ENCODE results near the gene CXXC4.

GRCh38 chr4:104420766-104421165 is 73.9 kb downstream of the CXXC4 start:
- TF ChIP-seq CTCF (IDR thresholded peaks at IDR 0.05 in 2 of 3, conservative IDR thresholded peaks at IDR 0.05 in 1 of 3; ENCODE audit: borderline replicate concordance in 1 of 3, insufficient read depth in 1 of 3, low read depth in 2 of 3, low read length in 2 of 3) (no peak), POLR2A (IDR thresholded peaks at IDR 0.05; ENCODE audit: borderline replicate concordance, extremely low read depth, insufficient read depth, insufficient read length) (no peak), YY1 (IDR thresholded peaks at IDR 0.05; ENCODE audit: extremely low read depth, insufficient replicate concordance, low read depth, low read length) (no peak), POLR2AphosphoS5 (IDR thresholded peaks at IDR 0.05; ENCODE audit: low read depth, low read length) (no peak), MAX (IDR thresholded peaks at IDR 0.05) (no peak), CBX3 (IDR thresholded peaks at IDR 0.05; ENCODE audit: low read depth) (no peak), SP1 (IDR thresholded peaks at IDR 0.05; ENCODE audit: low read depth) (no peak), EZH2 (IDR thresholded peaks at IDR 0.05) (no peak), SIN3A (IDR thresholded peaks at IDR 0.05; ENCODE audit: low read depth) (no peak)

All from HCT116 (cell line).